Osteoblast (primary cell): ENCODE results near the gene DNAJB14. TPM values are rescaled to one million over a fixed set of nuclear protein-coding genes. Genes with fewer than 3 reads are reported as not detected.

Experiments used
- DNase-seq: peaks from one replicate; pipeline ENCODE4 v3.0.0; 2011; ENCODE audit warnings: low spot score, mixed read lengths; ENCODE audit not compliant: insufficient read length; ENCODE audit errors: missing footprints
- H2AFZ ChIP-seq: 2 replicates; pipeline ENCODE4 v1.6.0; 2011; ENCODE audit warnings: mild to moderate bottlenecking, low read length
- H3K27ac ChIP-seq: 2 replicates; pipeline ENCODE4 v1.5.1; 2011; ENCODE audit warnings: mild to moderate bottlenecking, low read depth, low read length, moderate library complexity
- H3K27me3 ChIP-seq: 2 replicates; pipeline ENCODE4 v1.6.0; 2012; ENCODE audit warnings: mild to moderate bottlenecking, control low read depth, inconsistent platforms, low read length, moderate library complexity; ENCODE audit not compliant: insufficient read depth
- H3K36me3 ChIP-seq: 2 replicates; pipeline ENCODE4 v1.5.1; 2011; ENCODE audit warnings: mild to moderate bottlenecking, low read length, control low read depth, moderate library complexity; ENCODE audit not compliant: insufficient read depth
- H3K4me1 ChIP-seq: 2 replicates; pipeline ENCODE4 v1.5.1; 2011; ENCODE audit warnings: mild to moderate bottlenecking, low read length, control low read depth, moderate library complexity; ENCODE audit not compliant: insufficient read depth
- H3K4me2 ChIP-seq: 2 replicates; pipeline ENCODE4 v1.6.0; 2011; ENCODE audit warnings: mild to moderate bottlenecking, low read length; ENCODE audit not compliant: insufficient read depth
- H3K4me3 ChIP-seq: fragments of 200-600 bp; sonication (generic); 3 replicates; pipeline ENCODE4 v1.5.1; 2012; ENCODE audit warnings: mild to moderate bottlenecking, low read length, inconsistent platforms; ENCODE audit not compliant: insufficient read depth
- H3K79me2 ChIP-seq: 2 replicates; pipeline ENCODE4 v1.6.0; 2012; ENCODE audit warnings: mild to moderate bottlenecking, low read length, control low read depth, inconsistent platforms; ENCODE audit not compliant: insufficient read depth
- H3K9me3 ChIP-seq: 2 replicates; pipeline ENCODE4 v1.5.1; 2011; ENCODE audit warnings: low read depth, low read length, control low read depth
- H4K20me1 ChIP-seq: 2 replicates; pipeline ENCODE4 v1.6.0; 2012; ENCODE audit warnings: mild to moderate bottlenecking, low read length, control low read depth; ENCODE audit not compliant: insufficient read depth
- total RNA-seq: library from RNA; depleted of rRNA; stranded (reverse); fragments of >200 nt; gene quantifications from 2 replicates; pipeline ENCODE4 v1.2.3, GENCODE V29; 2012
- TF ChIP-seq, protein P1 (sequence below): IDR thresholded peaks from 2 replicates; pipeline ENCODE4 v1.5.1; 2011; ENCODE audit warnings: mild to moderate bottlenecking, low read depth, low read length, moderate library complexity; ENCODE audit errors: extremely low read depth

The DNAJB14 gene
- total RNA-seq, 1 donor, result 41.3 TPM

DNA sequence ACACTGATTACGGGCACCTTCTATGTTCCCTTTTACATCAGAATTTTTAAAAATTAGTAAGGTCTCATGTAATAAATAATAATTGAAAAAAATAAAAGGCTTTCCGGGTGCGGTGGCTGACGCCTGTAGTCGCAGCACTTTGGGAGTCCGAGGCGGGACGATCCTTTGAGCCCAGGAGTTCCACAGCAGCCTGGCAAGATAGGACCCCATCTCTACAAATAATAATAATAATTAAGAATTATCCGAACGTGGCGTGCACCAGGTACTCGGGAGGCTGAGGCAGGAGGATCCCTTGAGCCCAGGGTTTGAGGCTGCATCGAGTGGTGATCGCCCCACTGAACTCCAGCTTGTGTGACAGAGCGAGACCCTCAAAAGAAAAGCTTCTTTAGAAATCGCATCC is 51.4 kb downstream of the DNAJB14 start:
- no peaks in the 10 kb centered on the region for H3K9me3 ChIP-seq
- H3K27ac ChIP-seq, result peak overlapping the region; percentile 64
- H2AFZ ChIP-seq, result peak overlapping the region; percentile 93
- peak overlapping the region; percentile 92 for H3K4me2 ChIP-seq
- H3K4me1 ChIP-seq, result peaks cover 11% of the 10 kb centered on the region
- H3K27me3 ChIP-seq, result no peaks in the 10 kb centered on the region
- no peaks in the 10 kb centered on the region for H4K20me1 ChIP-seq
- peaks cover 42% of the 10 kb centered on the region for H3K79me2 ChIP-seq
- H3K4me3 ChIP-seq, result peak overlapping the region; percentile 97
- peaks cover 3% of the 10 kb centered on the region for H3K36me3 ChIP-seq
- no peak for DNase-seq
- TF ChIP-seq, protein P1, sequence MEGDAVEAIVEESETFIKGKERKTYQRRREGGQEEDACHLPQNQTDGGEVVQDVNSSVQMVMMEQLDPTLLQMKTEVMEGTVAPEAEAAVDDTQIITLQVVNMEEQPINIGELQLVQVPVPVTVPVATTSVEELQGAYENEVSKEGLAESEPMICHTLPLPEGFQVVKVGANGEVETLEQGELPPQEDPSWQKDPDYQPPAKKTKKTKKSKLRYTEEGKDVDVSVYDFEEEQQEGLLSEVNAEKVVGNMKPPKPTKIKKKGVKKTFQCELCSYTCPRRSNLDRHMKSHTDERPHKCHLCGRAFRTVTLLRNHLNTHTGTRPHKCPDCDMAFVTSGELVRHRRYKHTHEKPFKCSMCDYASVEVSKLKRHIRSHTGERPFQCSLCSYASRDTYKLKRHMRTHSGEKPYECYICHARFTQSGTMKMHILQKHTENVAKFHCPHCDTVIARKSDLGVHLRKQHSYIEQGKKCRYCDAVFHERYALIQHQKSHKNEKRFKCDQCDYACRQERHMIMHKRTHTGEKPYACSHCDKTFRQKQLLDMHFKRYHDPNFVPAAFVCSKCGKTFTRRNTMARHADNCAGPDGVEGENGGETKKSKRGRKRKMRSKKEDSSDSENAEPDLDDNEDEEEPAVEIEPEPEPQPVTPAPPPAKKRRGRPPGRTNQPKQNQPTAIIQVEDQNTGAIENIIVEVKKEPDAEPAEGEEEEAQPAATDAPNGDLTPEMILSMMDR, result no peak

DNA sequence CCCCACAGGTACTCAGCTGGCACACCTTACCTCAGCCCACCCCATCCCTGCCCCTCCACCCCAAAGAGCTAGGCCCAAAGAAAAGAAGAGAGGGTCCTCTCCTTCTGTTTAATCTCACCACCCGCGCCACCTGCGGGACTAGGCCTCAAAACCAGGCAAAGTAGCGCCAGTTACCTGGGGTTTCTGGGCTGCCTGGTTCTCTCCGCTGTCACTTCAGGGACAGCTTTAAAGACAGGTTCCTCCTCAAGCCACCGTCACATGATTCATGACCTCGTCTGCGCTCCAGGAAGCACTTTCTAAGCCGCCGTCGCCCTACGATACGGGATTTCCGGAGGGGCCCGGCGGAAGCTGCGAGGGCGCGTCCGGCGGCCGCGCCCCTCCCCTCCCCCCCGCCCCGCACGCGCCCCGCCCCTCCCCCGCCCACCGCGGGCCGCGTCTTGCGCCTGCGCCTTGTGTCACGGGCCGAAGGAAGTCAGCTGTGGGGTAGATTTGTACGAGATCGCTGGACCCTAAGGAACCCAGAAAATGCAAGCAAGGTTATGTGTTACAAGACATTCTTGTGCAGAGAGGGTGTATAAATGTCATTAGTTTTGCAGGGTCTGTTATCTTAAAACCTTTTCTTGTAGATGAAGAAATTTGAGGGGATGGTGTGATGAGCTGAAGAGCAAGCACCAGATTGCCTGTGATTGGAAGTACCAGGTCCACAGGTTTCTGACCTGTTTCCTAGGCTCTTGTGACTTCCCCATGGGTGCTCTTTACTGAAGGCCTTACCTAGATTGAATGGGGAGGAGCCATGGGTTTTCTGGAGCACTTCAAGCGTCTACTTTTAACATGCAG is 52.0 kb downstream of the DNAJB14 start, which contains the start of gene LAMTOR3:
TSS of gene LAMTOR3 (minus strand) at position 267 of the 837 bp plus-strand sequence. CDS start 464 bp downstream, outside the sequence.
- DNase-seq, result peak; percentile 94
- H3K27ac ChIP-seq, result peak within 1 kb of the TSS; percentile 87
- TF ChIP-seq, protein P1, result no peak
- H3K4me1 ChIP-seq, result peaks cover 11% of the 10 kb centered on the region
- H3K36me3 ChIP-seq, result peaks cover 5% of the 10 kb centered on the region
- H3K79me2 ChIP-seq, result peaks cover 46% of the 10 kb centered on the region
- H3K4me2 ChIP-seq, result peak within 1 kb of the TSS; percentile 98
- no peaks in the 10 kb centered on the region for H3K9me3 ChIP-seq
- H3K4me3 ChIP-seq, result peak within 1 kb of the TSS; percentile 97
- H3K27me3 ChIP-seq, result no peaks in the 10 kb centered on the region
- H2AFZ ChIP-seq, result peak within 1 kb of the TSS; percentile 97
- H4K20me1 ChIP-seq, result no peaks in the 10 kb centered on the region

DNA sequence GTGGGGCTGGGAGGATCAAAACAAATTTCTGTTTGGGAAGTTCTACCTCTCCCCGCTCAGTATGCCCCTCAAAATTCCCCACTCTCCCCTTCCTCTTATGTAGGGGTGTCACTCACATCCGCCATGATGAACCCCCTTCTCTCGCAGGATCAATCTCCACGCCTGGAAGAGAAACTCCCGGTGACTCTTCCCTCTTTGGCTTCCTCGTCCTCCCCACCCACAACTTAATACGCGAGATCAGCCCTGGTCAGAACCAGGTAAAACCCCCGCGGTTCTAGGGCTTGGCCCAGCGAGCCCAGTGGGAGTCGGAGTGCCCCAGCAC is 52.6 kb downstream of the DNAJB14 start:
- Histone ChIP-seq H3K9me3 (no peaks in the 10 kb centered on the region), H3K4me2 (peak overlapping the region; percentile 98), H4K20me1 (no peaks in the 10 kb centered on the region), H3K36me3 (peaks cover 10% of the 10 kb centered on the region), H2AFZ (peak overlapping the region; percentile 97), H3K27me3 (no peaks in the 10 kb centered on the region), H3K27ac (peak overlapping the region; percentile 87), H3K4me1 (peaks cover 11% of the 10 kb centered on the region), H3K4me3 (peak overlapping the region; percentile 97), H3K79me2 (peaks cover 51% of the 10 kb centered on the region)
- TF ChIP-seq, protein P1, result no peak
- no peak for DNase-seq

DNA sequence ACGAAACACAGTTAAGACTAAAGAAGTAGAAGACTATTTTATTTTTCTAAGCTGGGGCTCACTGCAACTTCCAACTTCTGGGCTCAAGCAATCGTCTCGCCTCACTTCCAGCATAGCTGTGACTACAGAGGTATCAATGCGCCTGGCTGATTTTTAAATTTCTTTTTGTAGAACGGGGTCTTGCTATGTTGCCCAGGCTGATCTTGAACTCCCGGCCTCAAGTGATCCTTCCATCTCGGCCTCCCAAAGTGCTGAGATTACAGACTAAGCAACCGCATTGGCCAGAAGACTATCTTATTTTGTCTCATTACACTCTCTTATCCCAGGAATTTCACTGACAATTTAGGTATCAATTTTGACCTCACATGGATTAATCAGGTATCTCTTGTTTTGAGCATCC is 53.4 kb downstream of the DNAJB14 start:
- Histone ChIP-seq H3K36me3 (peaks cover 7% of the 10 kb centered on the region), H3K4me1 (peaks cover 11% of the 10 kb centered on the region), H4K20me1 (no peaks in the 10 kb centered on the region), H3K9me3 (no peaks in the 10 kb centered on the region), H3K27ac (peak overlapping the region; percentile 87), H2AFZ (no peak overlapping the region), H3K4me2 (peak overlapping the region; percentile 98), H3K4me3 (peak overlapping the region; percentile 97), H3K79me2 (peaks cover 55% of the 10 kb centered on the region), H3K27me3 (no peaks in the 10 kb centered on the region)
- no peak for DNase-seq
- TF ChIP-seq, protein P1, result no peak
